ENCODE results near the gene STEAP1.

STEAP1 gene

DNA sequence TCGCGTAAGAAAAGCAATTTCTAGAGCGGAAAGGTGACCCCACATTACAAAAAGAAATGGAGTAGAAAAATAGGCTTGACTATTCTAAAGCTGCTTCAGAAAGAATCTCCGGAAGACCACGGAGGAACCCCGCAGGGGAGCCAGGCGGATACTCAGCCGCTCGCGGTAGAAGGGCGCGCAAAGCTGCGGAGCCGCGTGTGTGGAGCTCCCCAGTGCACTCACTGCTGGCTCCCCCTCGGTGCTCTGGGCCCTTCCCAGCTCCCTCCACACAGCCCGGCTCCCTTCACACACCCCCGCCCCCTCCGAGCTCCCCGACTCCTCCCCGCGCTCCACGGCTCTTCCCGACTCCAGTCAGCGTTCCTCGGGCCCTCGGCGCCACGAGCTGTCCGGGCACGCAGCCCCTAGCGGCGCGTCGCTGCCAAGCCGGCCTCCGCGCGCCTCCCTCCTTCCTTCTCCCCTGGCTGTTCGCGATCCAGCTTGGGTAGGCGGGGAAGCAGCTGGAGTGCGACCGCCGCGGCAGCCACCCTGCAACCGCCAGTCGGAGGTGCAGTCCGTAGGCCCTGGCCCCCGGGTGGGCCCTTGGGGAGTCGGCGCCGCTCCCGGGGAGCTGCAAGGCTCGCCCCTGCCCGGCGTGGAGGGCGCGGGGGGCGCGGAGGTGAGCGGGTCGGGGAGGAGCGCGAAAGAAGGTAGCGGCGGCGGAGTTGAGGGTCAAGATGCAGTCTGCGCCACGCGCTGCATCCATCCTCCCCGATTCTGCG lies 57.3 kb downstream of the STEAP1 start, which contains the start of gene STEAP2:
TSS of gene STEAP2 (plus strand) at position 350 of the 758 bp plus-strand sequence. CDS start 13,343 bp downstream, outside the sequence.
- no peak for DNase-seq (ENCODE audit: low spot score)

DNA sequence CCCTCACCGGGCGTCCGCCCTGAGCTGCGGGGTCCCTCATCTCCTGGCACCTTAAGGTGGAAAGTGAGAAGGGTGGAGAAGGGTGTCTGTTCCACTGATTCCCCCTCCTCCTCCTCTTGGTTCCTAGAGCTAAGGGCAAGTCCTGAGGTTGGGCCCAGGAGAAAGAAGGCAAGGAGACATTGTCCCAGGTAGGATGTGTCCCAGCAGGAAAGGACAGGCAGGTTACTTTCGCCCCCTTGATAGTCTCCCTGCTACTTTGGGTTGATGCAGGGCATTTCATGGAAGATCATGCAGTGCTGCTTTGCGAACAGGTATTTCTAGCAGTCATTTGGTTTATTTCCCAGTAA lies 57.9 kb downstream of the STEAP1 start:
- DNase-seq (ENCODE audit: low spot score), result no peak

DNA sequence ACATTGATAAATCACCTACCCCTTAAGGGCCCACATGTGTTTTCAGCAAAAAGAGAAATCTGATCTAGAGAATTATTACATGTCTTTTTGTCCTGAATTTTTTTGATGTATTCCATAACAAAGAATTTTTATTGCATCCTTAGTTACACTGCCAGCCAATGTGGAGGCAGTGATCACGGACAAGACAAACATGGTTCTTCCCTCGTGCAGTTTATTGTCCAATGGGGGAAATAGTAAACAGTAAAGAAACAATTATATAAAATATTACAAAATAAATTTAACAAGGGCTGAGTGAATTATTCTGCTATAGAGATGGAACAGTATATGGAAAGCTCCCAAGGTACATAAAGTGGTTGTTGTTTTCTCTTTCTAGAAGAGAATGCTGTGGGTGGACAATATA lies 59.3 kb downstream of the STEAP1 start:
- DNase-seq (ENCODE audit: low spot score), result no peak
